HG03045 (cell line): Measurements from ENCODE around the gene CRISP2.

ENCODE experiments used
- ATAC-seq: cut with Tn5 transposase; IDR thresholded peaks from one replicate; pipeline ENCODE4 v1.9.1; 2021; ENCODE audit warnings: mild to moderate bottlenecking, moderate library complexity; ENCODE audit not compliant: unreplicated experiment

Gene CRISP2

DNA sequence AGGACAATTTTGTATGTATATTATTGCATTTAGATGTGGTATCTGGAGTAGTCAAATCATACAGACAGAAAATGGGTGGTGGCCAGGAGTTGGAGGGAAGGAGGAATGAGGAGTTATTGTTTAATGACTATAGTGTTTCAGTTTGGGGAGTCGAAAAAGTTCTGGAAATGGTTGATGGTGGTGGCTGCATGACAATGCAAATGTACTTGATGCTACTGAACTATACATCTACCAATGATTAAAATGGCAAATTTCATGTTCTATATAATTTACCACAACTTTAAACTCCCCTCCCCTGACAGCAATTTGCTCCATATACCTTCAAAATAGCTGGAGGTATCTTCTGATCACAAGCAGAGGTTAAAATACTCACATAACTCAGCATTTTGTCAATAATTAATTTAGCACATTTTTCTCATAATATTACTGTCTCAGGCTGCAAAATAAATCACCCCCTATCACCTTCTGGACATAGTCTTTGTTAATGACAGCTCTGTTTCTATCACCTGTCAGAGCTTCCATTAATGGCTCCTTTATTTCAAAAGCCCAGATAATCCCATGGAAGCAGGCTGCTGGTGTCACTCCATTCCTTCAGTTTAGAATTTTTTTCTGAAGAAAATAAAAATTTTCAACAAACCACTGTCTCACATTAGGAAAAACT lies 51.0 kb downstream of the CRISP2 start:
- ATAC-seq: no peak

DNA sequence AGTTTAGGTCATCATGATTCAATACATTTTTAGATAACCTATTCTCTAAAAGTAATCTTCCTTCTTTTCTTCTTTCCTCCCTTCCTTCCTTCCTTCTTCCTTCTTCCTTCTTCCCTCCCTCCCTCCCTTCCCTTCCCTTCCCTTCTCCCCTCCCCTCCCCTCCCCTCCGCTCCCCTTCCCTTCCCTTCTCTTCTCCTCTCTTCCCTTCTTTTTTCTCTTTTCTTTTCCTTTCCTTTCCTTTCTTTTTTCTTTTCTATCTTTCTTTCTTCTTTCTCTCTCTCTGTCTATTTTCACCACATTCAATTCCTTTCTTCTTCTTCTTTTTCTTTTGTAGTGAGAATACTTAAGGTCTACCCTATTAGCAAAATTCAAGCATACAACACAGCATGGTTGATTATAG lies 59.4 kb downstream of the CRISP2 start:
- no peak for ATAC-seq

DNA sequence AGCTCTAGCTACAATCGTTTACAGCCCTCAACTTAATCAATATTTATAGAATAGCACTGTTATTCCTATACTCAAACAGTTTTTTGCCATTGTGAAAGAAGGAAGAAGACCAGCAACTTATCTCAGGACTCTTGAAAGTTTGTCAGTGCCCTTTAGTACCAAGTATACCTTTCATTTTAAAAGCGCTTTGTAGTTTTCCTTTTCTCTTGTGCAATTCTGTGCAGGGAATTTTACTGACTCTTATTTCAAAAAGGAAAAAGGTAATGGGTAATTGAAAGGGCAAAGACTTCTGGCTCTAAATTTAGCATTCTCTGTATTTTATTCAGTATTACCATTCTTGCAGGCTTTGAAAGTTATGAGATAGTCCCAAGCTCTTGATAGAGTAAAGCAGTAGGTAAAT lies 59.9 kb downstream of the CRISP2 start:
- ATAC-seq: no peak

DNA sequence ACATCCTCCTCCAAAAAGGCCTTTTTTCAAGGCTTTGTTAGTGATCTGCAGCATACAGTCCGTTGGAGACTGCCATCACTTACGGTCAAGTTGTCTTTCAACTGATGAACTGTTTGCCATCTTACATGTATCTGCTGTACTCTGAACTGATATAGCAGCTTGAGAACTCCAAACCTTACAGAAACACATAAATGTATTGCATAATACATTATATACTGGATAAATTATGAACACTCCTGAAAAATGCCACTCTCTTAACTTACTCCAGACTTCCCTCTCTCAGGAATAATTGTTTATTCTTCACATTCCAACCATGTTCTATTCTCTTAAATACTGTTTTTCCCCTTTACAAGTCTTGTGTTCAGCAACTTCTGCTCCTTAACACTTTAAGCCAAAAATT lies 62.1 kb downstream of the CRISP2 start:
- ATAC-seq: no peak

DNA sequence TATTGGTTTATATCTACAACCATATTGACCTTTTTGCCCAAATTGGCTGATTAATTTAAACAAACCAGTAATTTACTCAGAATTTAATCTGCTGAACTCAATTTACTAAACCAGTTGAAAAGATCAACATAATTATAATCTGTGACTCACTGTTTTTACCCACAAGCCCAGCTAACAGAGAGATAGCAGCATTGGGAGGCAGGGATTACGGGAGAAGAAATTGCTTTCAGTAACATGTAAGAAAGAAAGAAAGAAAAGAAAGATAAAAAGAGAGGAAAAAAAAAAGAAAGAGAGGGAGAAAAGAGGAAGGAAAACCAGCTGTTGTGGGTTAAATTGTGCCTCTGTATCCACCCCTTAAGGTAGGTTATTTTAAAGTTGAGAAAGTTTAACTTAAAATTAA lies 63.4 kb downstream of the CRISP2 start:
- no peak for ATAC-seq

DNA sequence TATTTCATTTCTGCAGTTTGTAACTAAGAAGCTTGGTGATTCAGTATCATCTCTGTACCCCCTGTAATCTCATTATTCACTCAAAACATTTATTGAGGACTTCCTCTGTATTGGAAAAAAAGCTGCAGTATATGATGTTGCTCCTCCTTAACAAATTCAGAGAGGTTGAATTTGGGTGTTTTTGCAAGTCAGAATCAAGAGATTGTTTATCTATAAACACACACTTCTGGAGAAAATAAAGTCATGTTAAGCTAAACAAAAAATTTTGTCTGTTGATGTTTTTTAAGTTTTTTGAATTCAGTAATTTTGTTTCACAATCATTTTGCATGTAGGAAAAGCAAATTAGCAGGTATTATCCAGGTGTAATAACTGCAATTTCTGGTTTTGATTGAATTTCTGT lies 65.3 kb downstream of the CRISP2 start:
- no peak for ATAC-seq

DNA sequence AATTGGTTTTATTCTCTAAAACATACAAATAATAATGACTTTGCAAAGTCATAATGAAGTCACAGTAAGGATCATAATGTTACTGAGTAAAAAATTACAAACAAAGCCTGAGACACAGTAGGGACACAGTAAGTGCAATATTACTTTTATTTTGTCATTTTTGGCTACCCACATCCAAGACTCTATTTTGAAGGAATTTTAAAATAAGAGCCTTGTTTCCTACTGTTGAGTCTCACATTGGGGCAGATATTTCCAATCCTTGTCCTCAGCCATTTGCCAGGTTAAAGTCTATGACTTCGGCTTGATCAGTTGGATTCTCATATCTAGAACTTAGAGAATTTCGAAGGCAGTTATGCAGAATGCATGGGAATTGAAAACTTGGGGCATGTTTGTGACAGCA lies 65.9 kb downstream of the CRISP2 start:
- no peak for ATAC-seq

DNA sequence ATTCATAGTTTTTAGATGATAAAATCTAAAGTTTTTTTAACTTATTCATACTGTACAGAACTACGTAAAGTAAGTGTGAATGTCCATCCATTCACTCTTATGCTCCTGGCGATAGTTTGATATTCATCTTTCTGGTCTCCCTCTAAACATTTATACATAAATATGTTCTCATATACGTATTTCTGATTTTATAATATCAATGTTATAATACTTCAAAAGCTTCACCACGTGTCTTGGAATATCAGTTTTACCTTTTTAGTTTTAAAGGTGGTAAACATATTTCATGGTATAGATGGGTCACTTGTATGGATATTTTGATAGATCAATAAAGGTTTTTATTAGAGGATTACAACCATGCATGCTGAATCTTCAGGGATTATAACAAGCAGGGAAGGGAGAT lies 66.4 kb downstream of the CRISP2 start:
- no peak for ATAC-seq

DNA sequence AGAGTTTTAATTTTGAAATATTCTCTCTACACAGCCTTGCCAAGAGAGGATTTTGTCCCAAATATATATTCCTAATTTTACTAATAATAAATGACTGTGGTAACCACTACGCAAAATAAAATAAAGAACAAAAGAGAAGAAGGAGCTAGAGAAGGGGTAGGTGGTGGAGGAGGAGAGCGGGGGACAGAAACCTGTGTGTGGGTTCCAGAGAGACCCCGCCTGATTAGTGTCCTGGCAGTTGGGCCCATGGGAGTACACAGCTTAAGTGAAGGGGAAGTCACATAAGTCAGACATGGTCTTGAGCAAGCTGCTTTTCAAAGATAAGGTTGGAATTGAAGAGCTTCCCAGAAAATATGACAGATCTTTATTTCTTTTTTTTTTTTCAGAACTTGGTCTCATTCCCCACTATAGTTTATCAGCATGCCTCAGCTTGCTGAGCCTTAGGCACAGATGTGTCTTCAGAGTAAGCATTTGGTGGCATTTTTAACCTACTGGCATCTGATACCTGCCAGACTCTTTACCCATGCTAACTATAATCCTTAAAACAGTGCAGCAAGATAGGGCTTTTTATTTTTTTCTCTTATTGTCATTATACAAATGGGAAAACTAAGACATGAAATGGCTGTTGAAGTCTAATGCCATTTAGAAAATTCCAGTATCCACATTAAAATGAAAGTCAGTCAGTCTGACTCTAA lies 67.1 kb downstream of the CRISP2 start:
- ATAC-seq: no peak

DNA sequence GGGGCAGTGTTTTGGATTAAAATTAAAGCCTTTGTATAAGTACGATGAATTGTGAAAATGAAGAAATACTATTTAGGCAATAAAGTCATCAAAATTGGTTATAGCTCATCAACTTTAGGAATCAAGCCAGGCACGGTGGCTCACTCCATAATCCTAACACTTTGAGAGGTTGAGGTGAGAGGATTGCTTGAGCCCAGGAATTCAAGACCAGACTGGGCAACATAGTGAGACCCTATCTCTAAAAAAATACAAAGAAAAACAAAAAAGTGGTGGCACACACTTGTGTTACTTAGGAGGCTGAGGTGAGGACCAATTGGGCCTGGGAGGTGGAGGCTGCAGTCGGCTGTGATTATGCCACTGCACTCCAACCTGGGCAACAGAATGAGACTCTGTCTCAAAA lies 68.2 kb downstream of the CRISP2 start:
- ATAC-seq: no peak
